Esophagus (tissue), 2 donors: ENCODE measurements around the gene WDR86. TPM values are rescaled to one million over a fixed set of nuclear protein-coding genes. Genes with fewer than 3 reads are reported as not detected.

Experiments used
- H3K27ac ChIP-seq, 2 donors: one replicate each; pipeline ENCODE4 v1.5.1; 2013; ENCODE audit warnings: low read depth in 2 of 2, mild to moderate bottlenecking in 2 of 2, inconsistent platforms in 1 of 2, low read length in 1 of 2, moderate library complexity in 1 of 2
- H3K27me3 ChIP-seq, 2 donors: one replicate each; pipeline ENCODE4 v1.6.1; 2013; ENCODE audit warnings: low read length in 2 of 2, control low read depth in 1 of 2, mild to moderate bottlenecking in 1 of 2; ENCODE audit not compliant: insufficient read depth in 2 of 2, control insufficient read depth in 1 of 2
- H3K36me3 ChIP-seq, 2 donors: one replicate each; pipeline ENCODE4 v1.6.1; 2013; ENCODE audit warnings: low read length in 1 of 2; ENCODE audit not compliant: control insufficient read depth in 2 of 2, insufficient read depth in 2 of 2
- H3K4me1 ChIP-seq, 2 donors: one replicate each; pipeline ENCODE4 v1.6.1; 2013; ENCODE audit warnings: low read length in 1 of 2; ENCODE audit not compliant: control insufficient read depth in 2 of 2, insufficient read depth in 2 of 2
- H3K4me3 ChIP-seq, 2 donors: one replicate each; pipeline ENCODE4 v1.5.1; 2013; ENCODE audit warnings: low read length in 2 of 2, mild to moderate bottlenecking in 2 of 2, low read depth in 1 of 2, moderate library complexity in 1 of 2
- H3K9me3 ChIP-seq, 2 donors: one replicate each; pipeline ENCODE4 v1.6.1; 2013; ENCODE audit warnings: mild to moderate bottlenecking in 2 of 2, low read depth in 1 of 2, low read length in 1 of 2, moderate library complexity in 1 of 2; ENCODE audit not compliant: control insufficient read depth in 2 of 2, insufficient read depth in 1 of 2
- WGBS, 2 donors: extraction: QIAGEN DNeasy Blood & Tissue Kit; methylation state at CpG; one replicate each; pipeline ENCODE4 v1.1.7; 2013; 5-methylcytosine and 5-hydroxymethylcytosine counted together
- polyA plus RNA-seq, 2 donors: library from polyadenylated mRNA; stranded (reverse); fragments of 200-250 nt; gene quantifications; one replicate each; pipeline ENCODE4 v1.2.3, GENCODE V29; 2013
- donor health status: healthy with polysubstance abuse.
- donor health status: Bipolar disorder and iron deficiency.

Gene WDR86
- polyA plus RNA-seq, 2 donors: 0.28 to 0.86 TPM

- H3K4me3 ChIP-seq: no peak overlapping the region
- H3K9me3 ChIP-seq: no peaks in the 10 kb centered on the region
- H3K27me3 ChIP-seq: no peaks in the 10 kb centered on the region
- H3K36me3 ChIP-seq: no peaks in the 10 kb centered on the region
- H3K4me1 ChIP-seq: no peaks in the 10 kb centered on the region
- H3K27ac ChIP-seq: no peak overlapping the region
- 86 to 88% methylated on average over 16 of the region's 16 CpGs for WGBS, 2 donors
These were observed 7.6 kb downstream of the WDR86 start for GRCh38 chr7:151402029-151402835.

DNA sequence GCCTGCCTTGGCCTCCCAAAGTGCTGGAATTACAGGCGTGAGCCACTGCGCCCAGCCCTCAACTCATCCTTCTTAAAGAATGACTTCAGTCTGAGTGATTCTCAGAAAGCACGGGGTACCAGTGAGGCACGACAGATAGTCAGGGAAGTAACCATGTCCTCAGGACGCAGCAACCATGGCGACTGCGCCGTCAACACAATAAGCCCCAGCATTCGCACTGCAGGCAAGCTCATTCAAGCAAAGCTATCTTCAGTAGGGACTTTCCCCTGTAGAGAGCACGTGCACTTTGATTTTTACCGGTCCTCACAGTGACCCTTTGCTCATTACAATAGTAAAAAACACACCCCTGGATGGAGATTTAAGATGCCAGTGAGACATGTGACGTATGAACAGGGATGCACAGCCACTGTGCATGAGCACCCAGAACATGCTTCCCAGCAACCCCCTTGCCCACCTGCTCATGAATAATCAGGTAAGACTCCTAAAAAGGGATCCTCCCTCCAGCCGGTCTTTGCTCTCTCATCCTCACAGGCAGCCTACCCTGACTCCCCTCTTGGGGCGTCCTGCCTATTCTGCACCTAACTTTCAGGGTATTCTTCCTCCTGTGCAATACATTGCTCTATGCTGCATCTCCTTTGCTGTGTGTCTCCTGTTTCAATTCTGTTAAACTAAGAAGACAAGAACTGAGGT is 9.1 kb downstream of the WDR86 start:
- Histone ChIP-seq H3K27me3 (no peaks in the 10 kb centered on the region), H3K27ac (no peak overlapping the region), H3K9me3 (no peaks in the 10 kb centered on the region), H3K36me3 (no peaks in the 10 kb centered on the region), H3K4me3 (no peak overlapping the region), H3K4me1 (no peaks in the 10 kb centered on the region)
- WGBS, 2 donors: 54 to 57% methylated on average over 14 of the region's 14 CpGs

DNA sequence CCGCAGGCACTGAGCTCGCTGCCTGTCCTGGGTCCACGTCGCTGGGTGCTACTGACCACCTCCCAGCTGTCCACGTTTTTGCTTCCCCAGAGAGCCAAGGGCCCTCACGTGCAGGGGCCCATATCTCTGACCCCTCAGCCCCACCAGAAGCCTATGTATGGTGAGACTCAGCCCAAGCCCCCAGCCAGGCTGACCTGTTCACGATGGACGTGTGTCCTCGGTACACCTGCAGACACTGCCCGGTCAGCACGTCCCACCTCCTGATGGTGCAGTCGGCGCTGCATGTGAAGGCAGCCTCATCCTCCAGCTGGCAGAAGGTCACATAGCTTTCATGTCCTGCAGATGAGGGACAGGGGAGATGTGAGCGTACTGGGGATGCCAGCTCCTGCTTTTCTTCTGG is 9.9 kb downstream of the WDR86 start:
- 90 to 91% methylated on average over 14 of the region's 14 CpGs for WGBS, 2 donors
- Histone ChIP-seq H3K36me3 (no peaks in the 10 kb centered on the region), H3K4me1 (no peaks in the 10 kb centered on the region), H3K27me3 (no peaks in the 10 kb centered on the region), H3K4me3 (no peak overlapping the region), H3K9me3 (no peaks in the 10 kb centered on the region), H3K27ac (no peak overlapping the region)

DNA sequence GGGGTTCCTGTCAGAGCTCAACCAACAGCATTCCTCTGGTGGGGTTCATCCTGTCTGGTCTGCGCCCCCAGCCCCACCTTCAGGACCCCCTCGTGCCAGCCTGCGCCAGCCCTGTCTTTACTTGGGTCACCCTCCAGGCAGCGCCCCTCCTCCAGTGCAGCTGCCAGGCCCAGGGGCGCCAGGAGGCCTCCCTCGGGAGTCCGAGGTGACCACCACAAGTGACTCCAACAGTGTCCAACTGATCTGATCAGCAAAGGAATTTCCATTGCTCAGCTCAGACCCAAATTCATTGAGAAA is 10.6 kb downstream of the WDR86 start:
- WGBS, 2 donors: 92 to 94% methylated on average over 7 of the region's 7 CpGs
- no peaks in the 10 kb centered on the region for H3K36me3 ChIP-seq
- no peak overlapping the region for H3K4me3 ChIP-seq
- no peaks in the 10 kb centered on the region for H3K9me3 ChIP-seq
- no peaks in the 10 kb centered on the region for H3K4me1 ChIP-seq
- H3K27ac ChIP-seq: no peak overlapping the region
- no peaks in the 10 kb centered on the region for H3K27me3 ChIP-seq

- 88 to 93% methylated on average over 19 of the region's 19 CpGs for WGBS, 2 donors
- H3K9me3 ChIP-seq: no peaks in the 10 kb centered on the region
- H3K36me3 ChIP-seq: no peaks in the 10 kb centered on the region
- no peak overlapping the region for H3K4me3 ChIP-seq
- H3K27ac ChIP-seq: no peak overlapping the region
- H3K4me1 ChIP-seq: no peaks in the 10 kb centered on the region
- no peaks in the 10 kb centered on the region for H3K27me3 ChIP-seq
These were observed 11.2 kb downstream of the WDR86 start for GRCh38 chr7:151398446-151399304.

- no peaks in the 10 kb centered on the region for H3K36me3 ChIP-seq
- H3K27me3 ChIP-seq: no peaks in the 10 kb centered on the region
- H3K4me3 ChIP-seq: no peak overlapping the region
- H3K9me3 ChIP-seq: no peaks in the 10 kb centered on the region
- no peaks in the 10 kb centered on the region for H3K4me1 ChIP-seq
- no peak overlapping the region for H3K27ac ChIP-seq
- 90% methylated on average over 13 of the region's 13 CpGs for WGBS, 2 donors
These were observed 12.8 kb downstream of the WDR86 start for GRCh38 chr7:151397026-151397425.

- WGBS, 2 donors: 87 to 91% methylated on average over 10 of the region's 10 CpGs
- Histone ChIP-seq H3K9me3 (no peaks in the 10 kb centered on the region), H3K27me3 (no peaks in the 10 kb centered on the region), H3K4me3 (no peak overlapping the region), H3K36me3 (no peaks in the 10 kb centered on the region), H3K4me1 (no peaks in the 10 kb centered on the region), H3K27ac (no peak overlapping the region)
These were observed 13.4 kb downstream of the WDR86 start for GRCh38 chr7:151396328-151396970.

DNA sequence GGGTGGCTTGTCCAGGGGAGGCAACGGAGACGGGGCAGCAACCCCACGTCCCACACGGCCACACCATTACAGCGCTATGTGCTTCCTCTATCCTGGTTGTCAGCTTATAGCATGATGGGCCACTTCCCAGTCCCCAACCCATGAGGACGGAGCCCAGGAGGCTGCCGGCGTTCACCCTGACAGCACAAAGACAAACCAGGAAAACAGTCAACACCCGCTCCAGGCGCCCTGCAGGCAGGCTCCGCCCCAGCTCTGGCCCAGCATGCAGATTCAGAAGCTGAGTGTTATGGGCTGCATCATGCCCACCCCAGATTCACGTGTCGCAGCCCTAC is 14.8 kb downstream of the WDR86 start:
- H3K9me3 ChIP-seq: no peaks in the 10 kb centered on the region
- WGBS, 2 donors: 68 to 78% methylated on average over 13 of the region's 13 CpGs
- H3K27me3 ChIP-seq: no peaks in the 10 kb centered on the region

More for the DNA sequence above, 14.8 kb downstream of the WDR86 start:
- no peak overlapping the region for H3K27ac ChIP-seq
- no peaks in the 10 kb centered on the region for H3K4me1 ChIP-seq
- no peaks in the 10 kb centered on the region for H3K36me3 ChIP-seq
- no peak overlapping the region for H3K4me3 ChIP-seq
